NCI-H460 (cell line): ENCODE data around the gene POU2AF1. TPM values are rescaled to one million over a fixed set of nuclear protein-coding genes. Genes with fewer than 3 reads are reported as not detected.

Source experiments
- DNase-seq: peaks from one replicate; pipeline ENCODE4 v3.0.0-alpha.2; 2016; ENCODE audit warnings: low read depth; ENCODE audit errors: extremely low read depth
- total RNA-seq: library from RNA; depleted of rRNA; stranded (reverse); fragments of >200 nt; shearing (Covaris generic); gene quantifications from 2 replicates; pipeline ENCODE4 v1.2.3, GENCODE V29; 2014

The POU2AF1 gene
- total RNA-seq, 1 experiment from 2014 or later, result not detected

DNA sequence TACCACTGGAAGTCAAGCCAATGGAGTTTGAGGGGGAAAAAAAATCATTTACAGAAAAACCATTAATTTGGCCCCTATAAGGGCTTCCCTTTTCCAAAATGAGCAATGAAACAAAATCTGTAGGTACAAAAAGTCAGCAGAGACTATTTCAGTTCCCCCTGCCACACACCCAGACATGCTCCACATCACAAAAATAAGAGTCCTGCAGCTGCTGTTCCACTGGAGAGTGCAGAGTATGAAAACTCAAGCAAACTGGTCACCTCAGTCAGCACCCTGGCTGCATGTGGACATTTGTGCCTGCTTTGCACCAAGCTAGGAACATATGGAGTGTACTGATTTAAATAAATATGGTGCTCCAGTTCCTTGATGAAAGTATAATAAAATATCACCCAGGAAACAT is 15.1 kb downstream of the POU2AF1 start:
- no peak for DNase-seq

DNA sequence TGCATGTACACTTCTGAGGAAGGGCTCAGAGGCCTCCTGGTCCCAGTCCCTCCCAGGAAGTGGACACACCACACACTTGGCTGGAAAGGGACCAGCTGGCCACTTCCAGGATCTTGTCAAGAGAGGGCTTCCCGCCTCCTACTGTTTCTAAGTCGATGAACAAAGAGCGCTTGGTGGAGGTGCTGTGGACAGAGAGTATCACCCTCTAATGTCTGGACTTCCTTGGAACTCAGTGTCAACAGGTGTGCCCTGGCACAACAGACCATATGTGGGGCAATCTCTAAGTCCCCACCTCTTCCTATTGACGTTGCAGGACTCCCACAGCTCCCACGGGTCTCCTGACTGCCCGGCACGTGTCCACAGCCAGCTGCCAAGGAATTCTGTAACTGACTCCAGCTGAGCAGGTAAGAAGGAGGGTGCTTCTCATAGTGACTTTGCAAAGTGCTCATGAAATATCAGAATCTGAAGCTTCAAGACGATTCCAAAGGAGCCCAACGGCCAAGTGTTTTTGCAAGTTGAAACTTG is 16.1 kb downstream of the POU2AF1 start:
- DNase-seq, result no peak

DNA sequence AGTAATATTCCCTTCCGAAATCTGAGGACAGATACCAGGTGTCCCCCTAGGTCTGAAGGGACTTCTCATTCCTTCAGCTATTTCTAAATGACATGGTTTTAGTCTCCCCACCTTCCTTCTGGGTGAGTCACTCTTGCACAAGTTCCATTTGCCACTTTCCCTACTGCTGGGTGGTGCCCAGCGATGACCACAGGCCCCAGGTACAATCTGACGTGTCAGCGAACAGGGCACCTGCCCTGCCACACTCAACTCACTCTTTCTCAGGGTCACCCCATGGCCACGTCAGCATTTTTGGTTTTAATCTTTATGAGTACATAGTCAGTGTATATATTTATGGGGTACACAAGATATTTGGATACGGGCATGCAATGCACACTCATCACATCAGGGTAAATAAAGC is 17.2 kb downstream of the POU2AF1 start:
- no peak for DNase-seq

DNA sequence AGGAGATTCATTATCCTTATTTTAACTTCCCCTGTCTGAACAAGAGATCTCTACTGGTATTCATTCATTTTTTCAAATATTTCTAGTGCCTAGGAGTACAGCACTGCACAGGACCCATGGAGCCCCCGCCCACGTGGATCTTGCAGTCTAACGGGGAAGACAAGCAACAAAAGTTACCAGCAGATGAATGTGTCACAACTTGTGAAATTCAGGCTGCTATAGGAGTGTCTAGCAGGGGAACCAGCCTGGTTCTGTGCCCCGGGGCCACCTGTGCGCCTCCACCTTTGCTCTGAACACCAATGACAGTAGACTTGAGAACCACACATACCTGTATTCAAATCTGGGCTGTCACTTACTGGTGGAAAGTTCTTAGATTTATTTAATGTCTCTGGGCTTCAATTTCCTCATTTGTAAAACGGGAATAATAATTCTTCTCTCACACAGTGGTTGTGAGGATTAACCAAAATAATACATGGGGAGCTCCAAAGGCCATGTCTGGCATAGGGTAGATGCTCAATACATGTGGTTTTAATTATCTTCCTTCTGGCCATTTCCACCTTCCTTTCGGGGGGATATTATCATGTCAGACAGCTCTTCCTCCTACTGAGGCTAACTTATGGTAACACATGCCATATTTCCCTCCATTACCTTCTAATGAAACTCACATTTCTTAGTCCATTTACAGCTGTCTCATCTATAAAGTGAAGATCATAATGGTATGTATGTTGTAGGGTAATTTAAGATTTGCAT is 17.8 kb downstream of the POU2AF1 start:
- DNase-seq, result no peak

DNA sequence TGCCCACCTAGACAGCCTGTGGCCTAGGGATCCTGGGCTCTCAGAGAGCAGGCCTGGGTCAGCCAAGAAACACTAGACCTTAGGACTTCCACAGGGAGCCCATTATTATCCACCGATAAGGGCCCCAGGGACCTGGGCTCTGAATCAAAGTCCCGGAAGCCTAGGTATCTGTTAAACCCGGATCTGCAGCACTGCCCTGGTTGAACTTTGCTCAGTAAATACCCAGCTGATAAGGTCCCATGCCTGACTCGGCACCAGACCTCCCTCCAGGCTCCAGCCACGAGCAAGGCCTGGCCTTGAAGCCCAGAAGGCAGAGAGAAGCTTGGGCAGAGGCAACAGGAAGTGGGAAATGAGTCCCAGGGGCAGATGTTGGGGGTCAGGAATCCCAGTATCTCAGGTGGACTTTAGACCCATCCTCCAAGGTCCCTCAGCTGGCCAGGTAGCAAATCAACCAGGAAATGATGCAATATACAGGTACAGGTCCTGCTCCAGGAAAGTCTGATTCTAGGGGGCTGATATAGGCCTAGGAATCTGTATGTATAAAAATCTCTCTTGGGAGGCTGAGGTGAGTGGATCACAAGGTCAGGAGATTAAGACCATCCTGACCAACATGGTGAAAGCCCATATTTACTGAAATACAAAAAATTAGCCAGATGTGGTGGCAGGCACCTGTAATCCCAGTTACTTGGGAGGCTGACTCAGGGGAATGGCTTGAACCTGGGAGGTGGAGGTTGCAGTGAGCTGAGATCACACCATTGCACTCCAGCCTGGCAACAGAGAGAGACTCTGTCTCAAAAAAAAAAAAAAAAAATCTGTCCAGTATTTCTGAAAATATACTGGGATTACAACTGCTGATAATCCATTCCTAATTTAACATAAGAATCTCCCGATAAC is 18.7 kb downstream of the POU2AF1 start:
- DNase-seq, result no peak

DNA sequence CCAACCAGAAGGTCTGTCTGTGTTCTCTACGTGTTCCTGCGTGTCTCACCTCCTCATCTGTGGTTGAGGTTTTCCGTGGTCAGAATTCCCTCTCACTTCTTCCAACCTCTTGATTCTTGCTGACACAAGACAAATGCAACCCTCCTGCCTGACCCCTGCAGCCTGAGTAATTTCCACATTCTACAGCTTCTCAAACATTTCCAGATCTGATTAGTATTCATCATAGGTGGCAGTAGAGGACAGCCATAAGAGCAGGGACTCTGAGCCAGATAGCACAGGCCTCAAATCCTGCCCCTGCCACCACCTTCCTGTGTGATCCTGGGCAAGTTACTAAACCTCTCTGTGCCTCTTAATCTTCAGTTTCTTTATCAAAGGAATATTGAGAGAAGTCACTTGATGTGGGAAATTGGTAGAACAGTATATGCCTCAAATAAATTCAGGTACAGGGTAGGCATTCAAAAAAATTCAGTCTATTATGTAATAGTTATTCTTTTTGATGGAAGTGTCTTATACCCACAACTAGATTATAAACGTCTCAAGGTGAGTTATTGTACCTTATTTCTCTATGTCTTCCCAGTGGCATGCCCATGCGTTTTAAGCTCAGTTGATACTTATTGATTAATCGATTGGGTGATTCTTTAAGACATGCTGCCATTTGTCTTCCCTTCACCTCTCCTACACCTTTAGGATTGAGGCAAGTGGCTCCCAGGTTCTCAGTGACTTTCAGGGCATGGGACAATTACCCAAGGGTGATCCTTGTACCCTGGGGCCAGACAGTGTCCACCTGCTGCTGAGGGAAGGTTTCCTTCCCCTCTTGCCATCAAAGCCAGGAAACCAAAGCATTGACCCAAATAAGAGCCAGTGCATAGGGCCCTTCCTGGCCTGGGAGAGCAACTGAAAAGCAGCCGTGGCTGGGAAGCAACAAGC is 19.6 kb downstream of the POU2AF1 start:
- no peak for DNase-seq

DNA sequence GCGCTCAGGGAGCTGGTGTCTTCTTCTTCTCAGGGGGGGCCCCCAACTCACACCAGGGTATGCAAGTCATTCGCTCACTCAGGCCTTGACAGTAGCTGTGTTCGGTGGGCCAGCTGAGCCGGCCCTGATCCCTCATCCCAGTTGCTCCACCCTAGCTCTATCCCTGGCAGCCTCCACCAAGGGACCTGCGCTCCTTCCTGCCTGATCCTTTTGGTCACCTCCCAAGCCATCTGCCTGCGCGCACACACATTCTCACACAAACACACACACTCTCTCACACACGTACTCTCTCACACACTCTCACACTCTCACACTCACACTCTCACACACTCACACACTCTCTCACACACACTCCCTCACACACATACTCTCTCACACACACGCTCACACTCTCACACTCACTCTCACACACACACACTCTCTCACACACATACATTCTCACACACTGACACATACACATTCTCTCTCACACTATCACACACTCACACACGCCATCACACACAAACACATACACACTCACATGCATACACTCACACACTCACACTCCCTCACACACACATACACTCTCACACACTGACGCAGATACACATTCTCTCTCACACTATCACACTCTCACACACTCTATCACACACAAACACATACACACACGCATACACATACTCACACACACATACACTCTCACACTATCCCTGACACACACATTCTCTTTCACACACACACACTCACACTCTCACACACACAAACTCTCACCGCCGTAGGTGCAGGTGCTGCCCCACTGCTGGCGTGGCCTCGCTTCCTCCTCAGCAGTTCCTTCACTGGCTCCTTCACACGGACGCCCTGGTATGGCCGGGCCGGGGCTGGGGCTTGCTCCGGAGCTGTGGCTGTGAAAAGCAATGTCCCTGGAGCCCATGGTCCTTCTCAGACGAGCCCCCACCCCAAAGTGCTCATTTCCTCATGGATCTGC is 20.8 kb downstream of the POU2AF1 start:
- no peak for DNase-seq

DNA sequence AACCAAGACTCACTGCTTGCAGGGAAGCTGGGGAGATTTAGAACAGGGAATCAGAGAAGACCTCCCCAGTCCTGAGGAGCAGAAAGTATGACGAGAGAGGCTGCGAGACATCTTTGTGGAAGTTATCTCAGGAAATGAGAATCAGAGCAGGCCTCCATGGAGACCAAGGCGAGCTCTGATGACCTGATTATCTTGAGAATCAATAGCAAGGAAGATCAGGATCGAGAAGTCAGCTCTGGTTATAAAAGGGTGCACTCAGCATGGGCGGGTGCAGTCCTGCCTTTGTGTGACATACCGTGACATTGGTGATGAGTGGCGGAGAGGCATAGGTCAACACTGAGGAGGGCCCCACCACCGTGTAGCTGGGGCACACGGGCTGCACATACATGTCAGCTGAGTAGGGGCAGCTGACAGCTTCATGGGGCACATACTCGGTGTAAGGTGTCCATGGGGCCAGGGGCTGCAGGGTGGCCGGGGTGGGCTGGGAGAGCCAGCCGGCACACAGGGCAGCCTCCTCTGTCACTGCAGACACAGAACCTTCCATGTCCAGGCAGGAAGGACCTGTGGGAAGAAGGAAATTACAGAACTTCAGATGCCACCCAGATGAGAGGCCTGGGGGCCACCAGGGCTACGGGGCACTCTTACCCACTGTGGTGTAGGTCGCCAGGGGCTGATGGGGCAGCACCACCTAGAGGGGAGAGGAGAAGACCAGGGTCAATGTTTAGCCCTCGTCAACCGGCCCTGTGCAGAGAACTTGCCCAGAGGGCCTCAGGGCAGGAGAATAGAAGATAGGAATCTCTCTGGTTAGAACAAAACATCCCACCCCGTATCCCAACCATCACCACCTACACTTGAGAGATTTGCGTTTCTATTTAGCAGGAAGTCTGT is 21.7 kb downstream of the POU2AF1 start:
- DNase-seq, result no peak

DNA sequence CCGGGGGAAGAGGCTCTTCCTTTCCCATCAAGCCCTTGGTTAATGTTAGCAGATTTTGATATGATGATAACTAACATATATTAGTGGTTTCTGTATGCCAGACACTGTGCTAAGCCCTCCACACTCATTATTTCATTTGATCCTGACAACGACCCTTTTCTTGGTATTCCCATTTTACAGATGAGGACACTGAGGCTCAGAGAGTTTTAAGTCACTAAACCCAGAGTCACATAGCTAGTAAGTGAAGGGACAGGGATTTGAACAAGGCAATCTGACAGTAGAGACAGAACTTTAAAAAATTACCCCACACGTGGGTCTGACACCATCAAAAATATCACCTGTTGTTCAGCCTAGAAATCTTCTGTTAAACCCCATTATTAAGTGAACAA is 22.4 kb downstream of the POU2AF1 start:
- no peak for DNase-seq

DNA sequence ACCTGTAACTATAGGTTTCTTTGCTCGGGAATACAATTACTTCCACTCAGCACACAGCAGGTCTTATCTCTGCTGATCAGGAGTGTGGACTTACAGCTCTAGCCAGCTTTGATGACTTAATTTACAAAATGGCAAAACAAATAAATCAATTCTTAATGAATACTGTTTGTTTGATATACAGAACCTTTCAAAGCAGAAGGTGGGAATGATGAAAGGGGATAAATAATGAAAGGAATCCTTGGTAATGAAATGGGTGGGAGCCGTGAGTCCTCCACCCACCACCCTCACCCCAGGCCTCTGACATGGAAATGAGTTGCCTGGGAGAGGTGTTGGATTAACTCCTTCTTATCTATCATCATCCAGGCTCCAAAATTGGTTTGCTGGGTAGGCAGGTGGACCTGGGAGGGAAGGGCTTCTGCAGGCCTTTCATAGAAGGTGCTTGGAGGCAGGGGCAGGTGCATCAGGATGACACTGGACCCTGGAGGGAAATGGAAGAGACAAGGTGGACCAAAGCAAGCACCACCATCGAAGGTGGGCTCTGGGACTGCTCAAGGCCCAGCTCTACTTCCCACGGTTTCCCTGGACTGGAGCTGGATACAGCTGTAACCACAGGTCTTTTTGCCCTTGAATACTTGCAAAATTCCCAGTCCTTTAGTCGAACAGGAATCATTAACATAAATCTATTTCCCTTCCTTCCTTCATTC is 23.0 kb downstream of the POU2AF1 start:
- DNase-seq, result no peak

DNA sequence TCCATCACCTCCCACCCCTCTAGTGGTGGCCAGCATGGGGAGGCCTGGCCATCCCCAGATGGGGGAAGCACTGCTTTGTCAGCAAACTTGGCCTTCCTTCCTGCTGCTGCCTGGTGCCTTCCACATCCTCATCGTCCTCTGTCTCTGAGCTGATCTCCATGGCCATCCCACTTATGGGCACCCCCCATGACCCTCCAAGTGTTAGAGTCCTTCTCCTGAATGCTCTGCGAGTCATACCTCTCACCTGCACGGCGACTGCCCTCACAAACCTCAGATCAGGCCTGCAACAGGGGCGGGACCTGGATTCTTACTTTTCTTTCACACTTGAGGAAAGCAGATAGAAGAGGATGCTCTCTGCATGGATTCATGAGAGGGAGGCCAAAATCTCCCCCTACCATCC is 24.0 kb downstream of the POU2AF1 start:
- no peak for DNase-seq

DNA sequence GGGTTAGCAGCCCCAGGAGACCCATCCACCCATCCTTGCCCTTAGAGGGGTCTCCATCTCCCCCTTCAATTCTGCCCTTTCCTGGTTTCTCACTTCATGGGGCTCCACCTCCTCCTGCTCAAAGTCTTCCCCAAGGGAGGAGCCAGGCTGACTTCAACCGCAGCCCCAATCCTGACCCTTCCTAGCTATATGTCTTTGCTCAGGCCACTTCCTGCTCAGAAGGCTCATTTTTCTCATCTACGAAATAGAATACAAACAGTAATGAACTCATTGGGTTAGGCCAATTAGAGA is 24.5 kb downstream of the POU2AF1 start:
- DNase-seq, result no peak

DNA sequence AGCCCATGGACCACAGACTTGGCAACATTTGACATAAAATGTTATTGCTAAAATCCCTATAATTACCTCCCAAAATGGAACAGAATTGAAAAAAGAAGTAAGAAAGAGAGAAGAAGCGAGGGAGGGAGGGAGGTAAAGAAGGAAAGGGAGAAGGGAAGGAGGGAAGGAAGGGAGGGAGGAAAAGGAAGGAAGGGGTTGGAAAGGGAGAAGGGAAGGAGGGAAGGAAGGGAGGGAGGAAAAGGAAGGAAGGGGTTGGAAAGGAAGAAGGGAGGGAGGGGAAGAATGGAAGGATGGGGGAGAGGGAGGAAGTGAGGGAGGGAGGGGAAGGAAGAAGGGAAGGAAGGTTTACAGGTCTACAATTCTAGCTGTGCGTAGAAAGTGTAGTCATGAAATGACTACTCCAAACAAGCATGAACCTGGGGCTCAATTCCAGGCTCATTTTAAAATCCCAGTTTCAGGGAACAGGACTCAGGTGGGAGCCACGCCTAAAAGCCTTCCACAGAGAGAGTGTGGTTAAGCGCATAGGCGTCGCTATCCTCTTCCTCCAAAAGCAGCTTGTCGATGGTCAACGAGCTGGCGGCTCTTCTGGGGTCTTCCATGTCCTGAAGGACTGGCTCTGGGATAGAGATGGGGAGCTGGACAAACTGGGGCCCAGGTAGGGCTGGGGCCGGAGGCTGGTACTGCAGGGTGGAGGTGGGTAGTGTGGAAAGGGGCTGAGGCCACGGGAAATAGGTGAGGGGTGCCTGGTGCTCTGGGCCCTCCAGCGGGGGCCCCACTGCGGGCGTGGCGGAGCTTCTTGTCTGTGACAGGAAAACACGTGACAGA is 25.1 kb downstream of the POU2AF1 start:
- no peak for DNase-seq

DNA sequence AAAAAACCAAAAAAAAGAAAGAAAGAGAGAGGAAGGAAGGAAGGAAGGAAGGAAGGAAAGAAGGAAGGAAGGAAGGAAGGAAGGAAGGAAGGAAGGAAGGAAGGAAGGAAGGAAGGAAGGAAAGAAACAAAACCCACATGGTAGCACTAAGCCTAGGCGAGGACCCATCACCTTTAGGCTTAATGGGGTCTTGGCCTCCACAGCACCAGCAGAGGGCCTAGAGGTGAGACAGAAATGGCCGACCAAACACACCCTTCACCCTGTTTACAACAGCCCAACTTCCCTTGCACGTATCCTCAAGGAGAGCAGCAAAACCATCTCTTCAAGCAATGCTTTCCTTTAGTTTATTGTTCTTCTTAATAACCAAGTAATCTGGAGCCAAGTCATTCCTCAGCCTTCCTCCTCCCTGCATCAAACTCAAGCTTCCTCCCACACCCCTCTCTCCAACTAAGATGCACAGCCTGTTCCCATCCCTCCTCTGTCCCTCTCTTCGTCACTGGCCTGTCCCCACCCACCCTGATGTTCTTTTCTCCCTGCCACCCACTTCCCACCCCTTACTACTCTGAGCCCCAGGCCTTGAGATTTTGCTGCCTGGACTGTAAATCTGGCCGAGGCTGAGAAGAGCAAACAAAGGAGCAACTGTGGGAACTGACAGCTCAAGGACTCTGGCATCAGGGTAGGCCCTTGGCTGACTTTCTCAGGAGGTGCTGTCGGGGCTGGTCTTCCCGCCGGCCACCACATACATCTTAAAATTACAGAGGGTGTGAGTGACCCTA is 26.0 kb downstream of the POU2AF1 start:
- no peak for DNase-seq

DNA sequence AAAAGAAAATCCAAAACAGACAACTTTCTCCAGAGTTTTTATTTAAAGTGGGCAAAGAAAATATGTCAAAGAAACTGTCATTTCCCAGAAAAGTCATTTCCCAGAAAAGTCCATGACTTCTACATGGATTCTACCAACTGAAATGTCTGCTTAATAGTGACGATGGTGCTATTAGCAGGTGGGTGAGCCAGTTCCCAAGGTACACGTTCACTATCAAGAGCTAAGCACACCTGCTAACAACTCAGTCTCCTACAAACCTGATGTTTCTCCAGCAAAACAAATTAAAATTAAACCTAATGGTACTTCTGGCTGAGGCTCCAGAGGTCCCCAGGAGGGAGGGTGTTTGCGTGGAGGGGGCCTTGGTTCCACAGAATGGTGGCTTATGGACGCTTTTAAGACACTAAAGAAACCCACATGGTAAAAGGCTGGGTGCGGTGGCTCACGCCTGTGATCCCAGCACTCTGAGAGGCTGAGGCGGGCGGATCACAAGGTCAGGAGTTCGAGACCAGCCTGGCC is 26.8 kb downstream of the POU2AF1 start:
- DNase-seq, result no peak

DNA sequence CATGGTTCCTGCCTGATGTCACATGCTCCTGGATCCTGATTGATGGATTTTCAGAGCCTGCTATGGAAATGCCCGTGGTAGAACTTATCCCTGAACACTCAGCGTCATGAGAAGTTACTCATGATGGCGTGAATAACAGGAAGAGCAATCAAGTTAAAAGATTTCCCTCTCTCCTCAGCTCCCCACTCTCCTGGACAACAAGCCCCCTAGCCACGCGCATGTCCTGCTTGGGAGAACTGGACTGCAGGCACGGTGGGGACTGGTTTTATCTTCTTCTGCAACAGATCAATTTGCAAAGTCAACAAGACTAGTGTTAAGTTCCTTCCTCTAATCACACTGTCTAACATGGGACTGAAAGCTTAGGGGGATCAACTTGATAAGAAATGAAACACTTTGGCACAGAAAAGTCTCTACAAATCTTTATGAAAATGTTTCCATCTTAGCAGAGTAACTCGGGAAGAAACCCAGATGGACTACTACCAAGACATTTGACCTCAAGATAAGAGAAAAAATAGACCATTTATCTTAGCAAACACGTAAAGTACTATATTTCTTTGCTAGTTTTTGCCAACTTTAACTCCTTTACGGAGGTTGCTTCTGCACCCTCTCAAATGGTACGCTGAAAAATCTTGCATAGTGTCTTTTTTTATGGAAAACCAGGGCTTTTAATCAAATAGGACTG is 27.6 kb downstream of the POU2AF1 start:
- no peak for DNase-seq
